GM08714 (cell line): Measurements from ENCODE around the gene TSPAN19.

Source experiments
- H3K4me3 ChIP-seq: fragments of 200-500 bp; sonication (Bioruptor generic); 2 replicates; pipeline ENCODE4 v1.5.1; 2014; ENCODE audit warnings: mild to moderate bottlenecking, low read length, inconsistent platforms
- ZNF274 ChIP-seq: IDR thresholded peaks from 2 replicates; pipeline ENCODE4 v1.6.1; 2012; ENCODE audit warnings: mild to moderate bottlenecking, low read depth, low read length

TSPAN19 gene

DNA sequence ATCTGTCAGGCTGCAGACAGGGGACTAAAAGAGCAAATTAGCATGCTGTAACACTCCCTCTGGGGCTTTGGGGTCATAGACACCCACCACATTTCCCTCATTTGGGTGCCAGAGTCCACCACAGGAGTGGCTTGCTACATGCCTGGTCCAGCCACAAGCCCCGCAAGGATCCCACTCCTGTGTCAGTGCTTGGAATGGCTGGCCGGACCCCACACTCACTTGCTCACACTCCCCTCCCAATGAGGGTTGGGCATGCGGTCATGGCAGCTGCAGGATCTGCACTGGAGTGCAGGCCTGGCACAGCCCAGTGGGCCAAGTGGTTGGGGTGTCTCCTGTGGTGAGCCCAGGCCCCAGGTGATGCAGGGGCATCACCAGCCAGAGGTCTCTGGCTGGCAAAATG, 59.9 kb downstream of the TSPAN19 start:
- no peak for TF ChIP-seq ZNF274
- H3K4me3 ChIP-seq: no peak overlapping the region

DNA sequence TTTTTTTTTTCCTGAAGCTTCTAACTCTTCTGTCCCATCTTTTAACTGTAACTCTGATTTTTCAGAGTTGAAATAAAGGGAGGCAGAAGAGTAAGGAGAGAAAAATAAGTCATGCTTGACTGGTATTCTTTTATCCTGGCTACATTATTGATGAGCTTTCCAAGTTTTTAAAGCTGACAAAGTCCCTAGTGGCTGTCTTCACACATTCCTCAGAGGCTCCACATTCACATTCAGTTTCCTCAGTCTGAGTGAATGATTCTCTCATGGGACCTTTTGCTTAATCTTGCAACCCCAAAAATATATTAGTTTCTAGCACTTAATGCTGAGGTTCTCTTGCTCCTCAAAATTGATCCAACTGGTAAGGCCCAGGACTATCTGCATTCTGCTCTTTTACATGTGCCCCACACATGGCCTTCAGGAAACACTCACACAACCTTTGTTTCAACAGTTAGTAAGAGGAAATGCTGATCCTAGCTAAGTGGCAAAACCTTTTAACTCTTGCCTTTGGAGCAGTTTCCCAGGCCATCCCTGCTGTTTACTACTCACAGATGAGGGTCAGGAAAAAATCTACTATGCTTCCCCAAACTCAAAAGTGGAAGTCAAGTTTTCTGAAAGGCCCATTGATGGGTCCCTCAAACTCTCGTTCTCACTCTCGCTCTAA, 61.8 kb downstream of the TSPAN19 start:
- TF ChIP-seq ZNF274: no peak
- no peak overlapping the region for H3K4me3 ChIP-seq

DNA sequence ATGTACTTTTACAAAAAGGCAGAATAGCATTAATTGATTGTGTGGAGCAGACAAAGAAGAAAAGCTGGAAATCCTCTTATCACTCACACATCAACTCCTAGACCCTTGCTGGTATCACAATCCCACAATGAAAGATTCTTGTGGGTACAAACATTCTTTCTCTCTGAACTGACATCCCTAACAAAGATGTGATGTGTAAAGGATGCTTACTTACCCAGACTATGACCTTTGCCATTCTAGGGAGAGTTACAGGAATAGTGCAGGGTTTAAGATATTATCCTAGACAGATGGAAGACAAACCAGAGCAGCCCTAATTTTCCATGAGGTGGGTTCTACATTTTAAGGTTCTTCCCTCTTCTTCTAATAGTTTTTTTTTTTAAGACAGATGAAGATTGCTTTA, 63.1 kb downstream of the TSPAN19 start:
- H3K4me3 ChIP-seq: no peak overlapping the region
- no peak for TF ChIP-seq ZNF274

- no peak for TF ChIP-seq ZNF274
- H3K4me3 ChIP-seq: no peak overlapping the region
Measured at GRCh38 chr12:84969226-84969625, 66.9 kb downstream of the TSPAN19 start.
